Panc1 (cell line): Measurements from ENCODE around the gene LAMA1.

ENCODE experiments used
- POLR2AphosphoS5 ChIP-seq: IDR thresholded peaks from 2 replicates; pipeline ENCODE4 v1.6.1; 2012; ENCODE audit warnings: mild to moderate bottlenecking, low read depth, low read length, moderate library complexity
- SIN3A ChIP-seq: IDR thresholded peaks from 2 replicates; pipeline ENCODE4 v1.6.1; 2012; ENCODE audit warnings: low read depth, mild to moderate bottlenecking, low read length, moderate library complexity, borderline replicate concordance; ENCODE audit not compliant: insufficient read depth
- TCF7L2 ChIP-seq: IDR thresholded peaks from 2 replicates; pipeline ENCODE4 v1.6.1; 2011; ENCODE audit warnings: mild to moderate bottlenecking, low read depth, low read length, inconsistent platforms
- TF ChIP-seq, protein P1 (sequence below): fragments of 450-650 bp; IDR thresholded peaks from 2 replicates; pipeline ENCODE4 v1.5.1; 2017; ENCODE audit warnings: mild to moderate bottlenecking
- TF ChIP-seq, protein P2 (sequence below), 2 experiments: IDR thresholded peaks; 2 replicates each; pipeline ENCODE4 v1.6.1; 2011 to 2012; ENCODE audit warnings: low read depth in 2 of 2, control low read depth in 1 of 2, low read length in 1 of 2, mild to moderate bottlenecking in 1 of 2, moderate library complexity in 1 of 2; ENCODE audit not compliant: insufficient read depth in 1 of 2

DNA sequence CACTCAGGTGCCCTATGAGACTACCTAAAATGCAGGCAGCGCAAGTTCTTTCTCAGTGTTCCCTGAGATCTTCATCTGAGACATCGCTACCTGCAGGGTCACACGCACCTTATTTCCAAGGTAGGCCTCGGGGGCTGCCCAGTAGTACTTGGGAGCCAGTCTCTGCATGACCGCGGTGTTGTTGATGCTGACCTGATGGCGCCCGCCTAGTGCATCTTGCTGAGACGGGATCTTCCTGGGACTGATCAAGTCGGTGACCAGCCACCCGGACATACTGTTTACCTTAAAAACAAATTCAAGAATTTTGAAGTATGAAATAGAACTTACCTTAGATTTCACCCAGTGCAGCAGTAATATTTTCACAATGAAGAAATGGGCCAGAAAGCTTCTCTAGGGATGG is 80.1 kb downstream of the LAMA1 start:
- TF ChIP-seq, protein P1, sequence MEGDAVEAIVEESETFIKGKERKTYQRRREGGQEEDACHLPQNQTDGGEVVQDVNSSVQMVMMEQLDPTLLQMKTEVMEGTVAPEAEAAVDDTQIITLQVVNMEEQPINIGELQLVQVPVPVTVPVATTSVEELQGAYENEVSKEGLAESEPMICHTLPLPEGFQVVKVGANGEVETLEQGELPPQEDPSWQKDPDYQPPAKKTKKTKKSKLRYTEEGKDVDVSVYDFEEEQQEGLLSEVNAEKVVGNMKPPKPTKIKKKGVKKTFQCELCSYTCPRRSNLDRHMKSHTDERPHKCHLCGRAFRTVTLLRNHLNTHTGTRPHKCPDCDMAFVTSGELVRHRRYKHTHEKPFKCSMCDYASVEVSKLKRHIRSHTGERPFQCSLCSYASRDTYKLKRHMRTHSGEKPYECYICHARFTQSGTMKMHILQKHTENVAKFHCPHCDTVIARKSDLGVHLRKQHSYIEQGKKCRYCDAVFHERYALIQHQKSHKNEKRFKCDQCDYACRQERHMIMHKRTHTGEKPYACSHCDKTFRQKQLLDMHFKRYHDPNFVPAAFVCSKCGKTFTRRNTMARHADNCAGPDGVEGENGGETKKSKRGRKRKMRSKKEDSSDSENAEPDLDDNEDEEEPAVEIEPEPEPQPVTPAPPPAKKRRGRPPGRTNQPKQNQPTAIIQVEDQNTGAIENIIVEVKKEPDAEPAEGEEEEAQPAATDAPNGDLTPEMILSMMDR: no peak
- no peak for TF ChIP-seq SIN3A
- TF ChIP-seq TCF7L2: no peak
- TF ChIP-seq, protein P2, sequence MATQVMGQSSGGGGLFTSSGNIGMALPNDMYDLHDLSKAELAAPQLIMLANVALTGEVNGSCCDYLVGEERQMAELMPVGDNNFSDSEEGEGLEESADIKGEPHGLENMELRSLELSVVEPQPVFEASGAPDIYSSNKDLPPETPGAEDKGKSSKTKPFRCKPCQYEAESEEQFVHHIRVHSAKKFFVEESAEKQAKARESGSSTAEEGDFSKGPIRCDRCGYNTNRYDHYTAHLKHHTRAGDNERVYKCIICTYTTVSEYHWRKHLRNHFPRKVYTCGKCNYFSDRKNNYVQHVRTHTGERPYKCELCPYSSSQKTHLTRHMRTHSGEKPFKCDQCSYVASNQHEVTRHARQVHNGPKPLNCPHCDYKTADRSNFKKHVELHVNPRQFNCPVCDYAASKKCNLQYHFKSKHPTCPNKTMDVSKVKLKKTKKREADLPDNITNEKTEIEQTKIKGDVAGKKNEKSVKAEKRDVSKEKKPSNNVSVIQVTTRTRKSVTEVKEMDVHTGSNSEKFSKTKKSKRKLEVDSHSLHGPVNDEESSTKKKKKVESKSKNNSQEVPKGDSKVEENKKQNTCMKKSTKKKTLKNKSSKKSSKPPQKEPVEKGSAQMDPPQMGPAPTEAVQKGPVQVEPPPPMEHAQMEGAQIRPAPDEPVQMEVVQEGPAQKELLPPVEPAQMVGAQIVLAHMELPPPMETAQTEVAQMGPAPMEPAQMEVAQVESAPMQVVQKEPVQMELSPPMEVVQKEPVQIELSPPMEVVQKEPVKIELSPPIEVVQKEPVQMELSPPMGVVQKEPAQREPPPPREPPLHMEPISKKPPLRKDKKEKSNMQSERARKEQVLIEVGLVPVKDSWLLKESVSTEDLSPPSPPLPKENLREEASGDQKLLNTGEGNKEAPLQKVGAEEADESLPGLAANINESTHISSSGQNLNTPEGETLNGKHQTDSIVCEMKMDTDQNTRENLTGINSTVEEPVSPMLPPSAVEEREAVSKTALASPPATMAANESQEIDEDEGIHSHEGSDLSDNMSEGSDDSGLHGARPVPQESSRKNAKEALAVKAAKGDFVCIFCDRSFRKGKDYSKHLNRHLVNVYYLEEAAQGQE (IDR thresholded peaks at IDR 0.05; ENCODE audit: insufficient read depth in 1 of 2, low read depth in 2 of 2, low read length in 1 of 2): no peak
- no peak for TF ChIP-seq POLR2AphosphoS5
